Stimulated activated CD4-positive, alpha-beta T cell treated with anti-CD3 and anti-CD28 coated beads, TNF-alpha, amount 100 ng/mL, for 48 hours (primary cell): ENCODE results near the gene ZNF622.
A peak's percentile ranks its signal among the peaks of the same experiment; 100 is the strongest.

Experiments used
- DNase-seq, 3 donors: peaks; one replicate each; pipeline ENCODE4 v3.0.0-alpha.2; 2020; ENCODE audit warnings: low read depth in 3 of 3

ZNF622 gene

DNA sequence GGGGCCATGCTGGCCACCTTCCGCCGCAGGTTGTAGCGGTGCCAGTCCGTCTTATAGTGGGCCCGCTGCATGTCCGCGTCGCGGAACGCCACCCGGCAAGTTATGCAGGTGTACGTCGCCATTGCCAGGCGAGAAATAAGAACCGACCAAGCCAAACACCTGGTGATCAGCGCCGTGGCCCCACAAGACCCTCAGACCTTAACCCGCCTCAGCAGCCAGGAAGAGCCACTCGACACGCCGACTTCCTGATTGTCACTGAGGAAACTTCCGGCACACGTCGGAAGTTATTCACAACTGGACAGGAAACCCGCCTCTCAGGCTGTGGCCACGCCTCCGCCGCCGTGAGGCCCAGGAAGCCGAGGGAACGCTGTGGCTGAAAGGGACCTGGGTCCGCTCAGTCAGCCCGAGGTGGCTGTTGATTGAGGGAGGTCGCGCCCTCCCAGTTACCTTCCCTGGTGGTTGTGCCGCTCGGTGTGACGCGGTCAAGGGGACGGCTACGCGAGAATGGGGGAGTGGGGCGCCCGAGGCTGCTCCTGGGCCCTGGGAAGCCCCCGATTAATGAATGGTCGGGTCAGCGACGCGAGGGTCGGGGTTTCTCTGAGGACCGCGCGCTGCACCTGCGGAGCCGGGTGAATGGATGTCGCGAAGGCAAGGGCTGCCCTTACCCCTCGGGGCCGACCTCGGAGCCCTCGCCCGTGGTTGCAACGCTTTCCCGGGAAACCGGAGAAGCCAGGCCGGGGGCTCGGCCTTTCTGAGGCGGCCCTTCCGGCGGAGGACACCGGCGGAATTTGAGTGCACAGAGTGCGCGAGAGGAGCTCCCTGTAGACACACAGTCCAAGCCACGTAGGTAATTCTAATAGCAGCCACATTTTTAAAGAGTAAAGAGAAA, at the start of gene ZNF622:
Gene ZNF622 (minus strand): TSS at position 257 of the 889 bp plus-strand sequence. CDS start 135 bp downstream, at position 122.
- peak; percentile 76 to 85 (median 80) for DNase-seq

DNA sequence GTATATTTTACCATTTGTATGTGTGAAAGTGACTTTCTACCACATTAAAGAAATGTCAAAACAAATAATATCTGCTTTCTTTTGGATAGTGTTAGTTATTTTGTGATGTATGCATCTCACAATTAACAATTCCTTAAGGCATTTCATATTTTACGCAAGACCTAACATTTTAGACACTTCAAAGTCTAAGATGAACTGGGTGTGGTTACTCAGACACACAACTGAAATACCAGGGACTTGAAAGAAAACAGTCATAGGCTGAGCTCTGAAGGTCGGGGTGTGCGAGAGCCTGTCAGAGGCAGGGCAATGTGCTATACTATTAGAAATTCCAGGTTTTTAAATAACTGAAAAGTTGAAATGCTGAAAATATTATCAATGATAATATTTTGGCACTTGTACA, 44.5 kb upstream of the ZNF622 start:
- no peak for DNase-seq

DNA sequence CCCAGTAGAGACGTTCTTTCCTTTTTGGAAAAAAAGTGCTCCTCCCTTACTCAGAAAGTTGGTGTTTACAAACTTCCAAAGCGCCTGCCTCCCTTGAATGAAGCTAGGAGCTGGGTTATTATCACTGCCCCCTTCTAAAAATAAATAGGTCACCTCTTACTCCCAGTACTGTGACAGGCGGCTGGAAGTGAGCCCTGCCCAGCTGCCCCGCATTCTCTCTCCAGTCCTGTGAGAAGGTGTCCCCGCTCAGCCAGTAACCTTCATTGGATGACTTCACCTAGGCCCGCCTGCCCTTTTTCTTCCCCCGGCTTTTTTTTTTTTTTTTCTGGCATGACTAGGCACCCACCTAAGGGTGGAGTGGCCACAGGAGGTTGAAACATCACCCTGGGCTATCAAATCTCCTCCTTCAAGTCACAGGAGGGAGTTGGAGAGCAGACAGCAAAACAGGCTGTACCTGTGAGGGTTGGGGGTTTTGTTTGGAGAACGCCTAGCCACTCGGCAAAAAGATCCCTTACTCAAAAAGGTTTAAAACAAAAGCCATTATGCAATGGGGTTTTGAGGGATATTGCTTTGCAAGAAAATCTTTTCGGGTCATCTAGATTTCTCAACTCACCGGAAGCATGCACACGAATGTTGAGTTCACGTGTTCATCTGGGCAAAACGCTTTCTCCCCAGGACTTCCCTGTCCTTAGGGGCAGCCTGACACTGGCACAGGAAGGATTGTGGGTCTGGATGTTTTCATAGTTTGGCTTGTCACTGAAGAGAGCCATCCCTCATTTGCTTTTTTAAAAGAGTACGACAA, 43.3 kb upstream of the ZNF622 start:
- DNase-seq: no peak

- no peak for DNase-seq
These were observed 42.1 kb upstream of the ZNF622 start for GRCh38 chr5:16507716-16508115.

GRCh38 chr5:16505904-16506303, 40.3 kb upstream of the ZNF622 start:
- DNase-seq: no peak

DNA sequence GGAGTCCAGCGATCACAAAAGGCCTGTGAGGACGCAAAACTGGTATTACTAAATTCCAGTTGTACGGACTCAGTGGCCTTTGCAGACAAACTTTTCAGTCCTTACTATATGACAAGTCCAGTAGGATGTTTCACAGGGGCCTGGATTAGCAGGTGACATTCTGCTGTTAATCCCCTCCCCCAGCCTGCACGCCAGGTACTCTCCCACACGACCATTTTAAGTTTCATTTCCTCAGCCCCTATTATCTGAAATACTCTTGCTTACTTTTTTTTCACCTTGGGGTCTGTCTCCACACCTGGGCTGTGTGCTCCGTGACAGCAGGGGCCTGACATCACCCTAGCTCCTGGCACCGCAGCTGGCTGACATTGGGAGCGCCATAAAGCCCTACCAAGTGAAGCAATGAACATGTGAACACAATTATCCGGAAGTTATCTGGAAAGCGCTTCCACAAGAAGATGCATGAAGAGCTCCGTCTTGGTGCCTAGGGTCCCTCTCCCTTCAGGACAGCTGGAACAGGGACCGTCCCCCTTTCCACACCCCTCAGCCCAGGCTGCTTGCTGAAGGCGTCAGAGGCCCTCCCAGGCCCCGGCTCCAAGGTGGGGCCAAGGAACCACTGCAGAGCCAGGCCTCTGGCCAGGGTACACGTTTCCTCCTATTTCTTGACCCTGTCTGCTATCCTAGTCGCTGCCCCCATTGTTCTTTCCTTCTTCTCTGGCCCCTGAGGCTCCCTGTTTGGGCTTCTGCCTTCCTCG, 39.7 kb upstream of the ZNF622 start:
- no peak for DNase-seq

GRCh38 chr5:16504571-16504970, 39.0 kb upstream of the ZNF622 start:
- no peak for DNase-seq

DNA sequence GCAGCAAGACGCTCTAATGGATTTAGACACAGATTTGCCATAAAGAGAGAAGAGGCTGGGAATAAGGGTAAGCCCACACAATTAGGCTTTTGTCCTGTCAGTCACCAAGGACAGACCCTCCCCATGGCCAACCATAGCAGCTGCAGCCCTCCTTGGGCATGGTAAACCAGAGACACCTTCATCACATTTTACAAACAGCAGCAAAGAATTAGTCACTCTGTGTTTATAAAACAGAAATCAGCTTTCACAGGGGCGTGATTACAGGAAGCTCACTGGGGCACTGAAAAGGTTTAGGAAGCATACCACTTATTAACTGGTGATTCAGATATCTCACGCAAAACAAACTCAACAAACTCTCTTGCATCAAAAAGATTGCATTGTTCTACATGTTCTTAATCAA, 37.3 kb upstream of the ZNF622 start:
- DNase-seq: no peak

GRCh38 chr5:16500024-16500423, 34.4 kb upstream of the ZNF622 start:
- no peak for DNase-seq

DNA sequence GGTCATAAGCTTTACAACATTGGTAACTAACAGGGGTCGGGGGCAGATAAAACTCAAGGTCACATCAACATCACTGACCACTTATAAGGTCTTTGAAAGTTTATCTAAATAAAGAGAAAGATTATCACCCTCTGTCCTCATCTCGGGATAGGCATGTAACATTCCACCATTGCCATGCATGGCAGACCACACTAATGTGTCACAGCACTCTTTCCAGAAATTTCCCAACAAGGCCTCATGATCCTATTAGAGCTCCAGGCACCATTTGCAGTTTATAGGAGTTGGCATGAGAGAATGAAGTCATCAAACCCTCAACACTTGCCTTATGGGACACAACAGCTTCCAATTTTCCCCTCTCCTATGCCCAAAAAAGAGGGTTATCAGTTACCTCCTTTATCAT, 31.9 kb upstream of the ZNF622 start:
- DNase-seq: no peak

- no peak for DNase-seq
These were observed 27.7 kb upstream of the ZNF622 start for GRCh38 chr5:16493261-16493660.

GRCh38 chr5:16492398-16493140, 27.0 kb upstream of the ZNF622 start:
- DNase-seq: no peak

GRCh38 chr5:16490911-16491310, 25.3 kb upstream of the ZNF622 start:
- no peak for DNase-seq

DNA sequence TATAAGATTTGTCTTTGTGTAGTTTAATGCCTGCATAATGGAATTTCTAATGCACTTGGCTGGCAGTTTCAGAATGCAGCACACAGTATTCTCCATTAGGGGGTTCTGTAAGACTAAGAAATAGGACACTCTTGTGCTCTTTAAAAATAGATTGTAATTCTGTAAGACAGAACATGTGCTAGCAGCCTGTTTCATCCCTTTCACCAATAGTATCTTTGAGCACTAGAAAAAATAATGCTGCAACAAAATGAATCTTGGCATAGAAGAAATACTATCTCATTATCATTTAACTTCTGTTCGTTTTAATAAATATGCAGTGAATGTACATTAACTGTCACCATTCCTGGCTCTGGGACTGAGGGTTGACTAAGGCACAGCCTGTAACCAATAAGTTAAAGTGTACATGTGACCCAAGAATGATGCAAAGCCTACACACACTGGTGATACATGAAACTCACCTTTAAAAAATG, 23.8 kb upstream of the ZNF622 start:
- DNase-seq: no peak

DNA sequence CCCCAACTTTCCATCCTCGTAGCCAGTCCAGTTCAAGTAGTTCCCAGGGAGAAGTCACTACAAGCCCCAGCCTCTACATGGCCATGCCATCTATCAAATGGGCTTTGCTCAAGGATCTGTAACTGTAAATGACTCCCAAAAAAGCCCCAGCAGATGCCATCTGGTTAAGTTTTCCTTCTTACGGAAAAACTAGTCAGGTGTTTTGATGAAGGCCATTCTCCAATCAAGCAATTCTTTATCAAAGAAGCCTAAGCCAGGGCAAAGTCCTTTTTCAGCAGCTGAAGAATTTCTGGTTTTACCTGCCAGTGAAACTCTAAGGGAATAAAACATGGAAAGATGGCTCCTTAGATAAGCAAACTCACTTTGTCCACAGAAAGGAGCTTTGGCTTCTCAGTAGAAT, 21.9 kb upstream of the ZNF622 start:
- no peak for DNase-seq

- DNase-seq: no peak
These were observed 21.1 kb upstream of the ZNF622 start for GRCh38 chr5:16486711-16487111.

- DNase-seq: no peak
These were observed 20.1 kb upstream of the ZNF622 start for GRCh38 chr5:16485656-16486055.

DNA sequence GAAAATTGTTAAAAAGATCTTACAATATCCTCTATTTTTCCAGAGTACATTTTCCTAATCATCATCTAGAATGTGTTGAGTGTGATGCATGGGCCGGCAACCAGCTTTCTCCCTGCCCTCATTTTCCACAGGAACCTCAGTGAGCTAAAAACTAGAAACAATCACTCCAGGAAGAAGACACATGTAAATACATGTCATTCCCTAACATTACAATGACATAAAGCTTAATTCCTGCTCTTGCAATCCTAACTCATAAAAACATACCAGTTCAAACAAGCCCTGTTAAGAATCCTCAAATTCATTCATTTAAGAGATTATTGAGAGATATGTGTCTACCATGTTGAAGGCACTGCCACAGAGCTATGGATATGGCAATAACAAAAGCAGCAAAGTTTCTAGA, 18.5 kb upstream of the ZNF622 start:
- DNase-seq: no peak

DNA sequence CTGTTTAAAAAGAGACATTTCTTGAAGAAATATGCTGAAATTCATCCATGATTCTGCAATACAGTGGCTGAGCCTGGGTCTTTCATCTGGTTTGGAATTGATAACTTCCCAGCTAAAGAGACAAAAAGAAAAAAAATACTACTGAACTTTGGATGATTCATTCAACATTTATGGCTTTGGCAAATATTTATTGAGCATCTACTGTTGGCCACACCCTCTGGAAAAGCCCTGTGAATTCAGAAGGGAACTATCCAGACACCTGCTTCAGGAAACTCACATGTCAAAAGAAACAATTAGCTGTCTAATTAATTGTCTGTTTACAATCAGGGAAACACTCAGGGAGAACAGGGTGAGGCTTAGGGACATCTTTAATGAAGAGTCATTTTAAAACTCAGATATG, 17.8 kb upstream of the ZNF622 start:
- no peak for DNase-seq

GRCh38 chr5:16482891-16483290, 17.3 kb upstream of the ZNF622 start:
- DNase-seq: no peak

- DNase-seq: no peak
These were observed 15.4 kb upstream of the ZNF622 start for GRCh38 chr5:16480821-16481538.
